Activated naive CD8-positive, alpha-beta T cell treated with anti-CD3 and anti-CD28 coated beads, Interleukin-2, amount 50 U/mL, for 24 hours (primary cell): ENCODE results near the gene C19orf67.

Experiments
- ATAC-seq: fragments of 150-1000 bp; cut with Tn5 transposase; one replicate; pipeline ENCODE4 v1.10.0; 2021
- DNase-seq: peaks from one replicate; pipeline ENCODE4 v3.0.0; 2021
- H3K27ac Mint-ChIP-seq: one replicate; pipeline ENCODE4 v1.8.0; 2021; ENCODE audit warnings: mild to moderate bottlenecking, mixed read lengths
- H3K27me3 Mint-ChIP-seq: one replicate; pipeline ENCODE4 v1.8.0; 2021; ENCODE audit warnings: mixed read lengths
- H3K36me3 Mint-ChIP-seq: one replicate; pipeline ENCODE4 v1.8.0; 2021; ENCODE audit warnings: low read depth, mixed read lengths
- H3K4me1 Mint-ChIP-seq: one replicate; pipeline ENCODE4 v1.8.0; 2021; ENCODE audit warnings: mixed read lengths
- H3K4me3 Mint-ChIP-seq: one replicate; pipeline ENCODE4 v1.8.0; 2021; ENCODE audit warnings: mild to moderate bottlenecking, moderate library complexity, mixed read lengths
- H3K9me3 Mint-ChIP-seq: one replicate; pipeline ENCODE4 v1.8.0; 2021; ENCODE audit warnings: mixed read lengths

The C19orf67 gene

DNA sequence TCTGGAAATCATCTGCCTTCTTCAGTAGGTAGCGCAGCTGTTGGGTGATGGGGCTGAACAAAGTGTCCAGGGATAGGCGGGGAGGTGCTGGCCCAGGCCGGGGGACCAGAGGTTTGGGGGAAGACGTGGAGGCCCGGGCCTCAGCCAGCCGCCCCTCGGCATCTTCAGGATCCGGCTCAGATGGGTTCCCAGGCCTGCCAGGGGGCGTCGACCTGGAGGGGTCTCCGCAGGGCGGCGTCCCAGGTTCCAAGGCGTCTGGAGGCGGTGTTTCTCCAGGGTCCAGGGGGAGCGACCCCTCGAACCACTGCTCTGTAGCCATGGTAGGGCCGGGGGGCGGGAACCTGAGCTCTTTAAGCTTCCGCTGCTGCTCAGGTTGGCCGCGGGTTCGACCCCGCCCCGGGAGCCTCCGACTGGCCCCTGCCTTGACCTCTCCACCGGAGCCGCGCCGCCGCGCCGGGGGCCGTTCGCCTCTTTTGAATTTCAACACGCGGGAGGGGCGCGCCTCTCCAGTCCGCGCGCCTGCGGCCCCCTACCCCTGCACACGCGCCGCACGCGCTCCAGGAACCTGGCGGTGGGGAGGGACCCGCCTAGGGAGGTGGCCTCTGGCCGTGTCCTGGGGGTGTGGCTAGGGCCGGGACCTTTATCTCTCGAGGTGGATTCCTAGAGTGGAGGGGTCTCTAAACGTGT lies at the start of gene C19orf67:
TSS of gene C19orf67 (minus strand) at position 475 of the 687 bp plus-strand sequence. CDS start at position 319, 156 bp downstream.
- Mint-ChIP-seq H3K27me3 (peaks cover 2% of the 10 kb centered on the region), H3K27ac (no peak within 1 kb of the TSS), H3K36me3 (peaks cover 14% of the 10 kb centered on the region), H3K9me3 (no peaks in the 10 kb centered on the region), H3K4me1 (peaks cover 24% of the 10 kb centered on the region), H3K4me3 (no peak within 1 kb of the TSS)
- no peak for ATAC-seq
- DNase-seq = no peak

DNA sequence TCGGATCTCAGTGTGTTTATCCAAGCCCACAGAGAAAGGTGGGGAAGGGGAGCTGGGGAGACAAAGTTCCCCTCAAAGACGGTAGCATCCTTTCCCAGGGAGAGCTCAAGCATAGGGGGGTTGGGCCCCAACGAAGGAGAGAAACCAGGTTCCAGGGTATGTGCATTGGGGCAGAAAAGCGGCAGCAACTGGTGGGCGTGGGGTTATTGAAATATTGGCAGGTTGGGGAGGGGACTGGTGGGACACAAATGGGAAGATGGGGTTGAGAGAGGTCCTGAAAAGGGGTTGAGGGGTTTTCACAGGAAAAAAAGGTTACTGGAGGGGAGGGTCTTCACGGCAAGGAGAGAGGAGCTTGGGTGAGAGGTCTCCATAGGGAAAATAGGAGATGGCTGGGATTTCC lies 49.8 kb upstream of the C19orf67 start:
- H3K27me3 Mint-ChIP-seq = no peaks in the 10 kb centered on the region
- DNase-seq (no peak), ATAC-seq (no peak)
- no peak overlapping the region for H3K27ac Mint-ChIP-seq
- peak overlapping the region; percentile 90 for H3K4me3 Mint-ChIP-seq
- peaks cover 21% of the 10 kb centered on the region for H3K36me3 Mint-ChIP-seq
- no peaks in the 10 kb centered on the region for H3K9me3 Mint-ChIP-seq
- H3K4me1 Mint-ChIP-seq = peaks cover 34% of the 10 kb centered on the region

GRCh38 chr19:14127929-14128509 lies 42.4 kb upstream of the C19orf67 start:
- Mint-ChIP-seq H3K4me3 (no peak overlapping the region), H3K27ac (no peak overlapping the region), H3K9me3 (no peaks in the 10 kb centered on the region), H3K4me1 (no peaks in the 10 kb centered on the region), H3K36me3 (peaks cover 35% of the 10 kb centered on the region), H3K27me3 (no peaks in the 10 kb centered on the region)
- ATAC-seq (no peak), DNase-seq (no peak)

DNA sequence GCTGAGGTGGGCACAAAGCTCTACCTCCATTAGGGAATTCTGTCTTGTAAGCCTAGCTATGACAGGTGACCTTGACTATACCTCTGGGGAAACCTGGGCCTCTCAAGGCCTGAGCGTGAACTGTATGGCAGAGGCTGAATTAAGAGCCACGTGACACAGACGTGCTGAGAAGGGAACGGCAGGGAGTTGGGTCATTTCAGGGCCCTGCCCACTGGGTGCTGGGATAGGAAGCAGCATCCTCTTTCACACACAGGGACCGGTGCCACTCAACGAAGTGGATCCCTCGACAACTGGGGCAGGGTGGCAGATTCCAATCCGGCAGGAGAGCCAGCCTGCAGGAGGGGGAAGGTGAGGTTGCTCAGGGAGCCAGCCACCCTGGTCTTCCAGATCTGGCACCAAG lies 41.6 kb upstream of the C19orf67 start:
- Mint-ChIP-seq H3K4me3 (no peak overlapping the region), H3K4me1 (no peaks in the 10 kb centered on the region), H3K36me3 (peaks cover 37% of the 10 kb centered on the region), H3K27me3 (no peaks in the 10 kb centered on the region), H3K27ac (no peak overlapping the region), H3K9me3 (no peaks in the 10 kb centered on the region)
- ATAC-seq (no peak), DNase-seq (no peak)

GRCh38 chr19:14122924-14123323 lies 37.3 kb upstream of the C19orf67 start:
- ATAC-seq (no peak), DNase-seq (no peak)
- Mint-ChIP-seq H3K27ac (no peak overlapping the region), H3K9me3 (no peaks in the 10 kb centered on the region), H3K36me3 (peaks cover 27% of the 10 kb centered on the region), H3K4me3 (no peak overlapping the region), H3K4me1 (peaks cover 10% of the 10 kb centered on the region), H3K27me3 (no peaks in the 10 kb centered on the region)

GRCh38 chr19:14120497-14120780 lies 34.9 kb upstream of the C19orf67 start:
- H3K4me3 Mint-ChIP-seq = no peak overlapping the region
- no peaks in the 10 kb centered on the region for H3K9me3 Mint-ChIP-seq
- H3K27me3 Mint-ChIP-seq = no peaks in the 10 kb centered on the region
- no peak for ATAC-seq
- H3K36me3 Mint-ChIP-seq = peaks cover 21% of the 10 kb centered on the region
- H3K27ac Mint-ChIP-seq = no peak overlapping the region
- peaks cover 24% of the 10 kb centered on the region for H3K4me1 Mint-ChIP-seq
- DNase-seq = no peak

GRCh38 chr19:14119644-14120496 lies 34.3 kb upstream of the C19orf67 start:
- no peaks in the 10 kb centered on the region for H3K9me3 Mint-ChIP-seq
- no peaks in the 10 kb centered on the region for H3K27me3 Mint-ChIP-seq
- DNase-seq = no peak
- ATAC-seq = no peak
- no peak overlapping the region for H3K4me3 Mint-ChIP-seq
- no peak overlapping the region for H3K27ac Mint-ChIP-seq
- peaks cover 28% of the 10 kb centered on the region for H3K4me1 Mint-ChIP-seq
- peaks cover 15% of the 10 kb centered on the region for H3K36me3 Mint-ChIP-seq

GRCh38 chr19:14119146-14119545 lies 33.6 kb upstream of the C19orf67 start:
- H3K36me3 Mint-ChIP-seq = peaks cover 10% of the 10 kb centered on the region
- ATAC-seq (no peak), DNase-seq (no peak)
- H3K9me3 Mint-ChIP-seq = no peaks in the 10 kb centered on the region
- peak overlapping the region; percentile 81 for H3K27ac Mint-ChIP-seq
- no peaks in the 10 kb centered on the region for H3K27me3 Mint-ChIP-seq
- peaks cover 32% of the 10 kb centered on the region for H3K4me1 Mint-ChIP-seq
- peak overlapping the region; percentile 87 for H3K4me3 Mint-ChIP-seq

DNA sequence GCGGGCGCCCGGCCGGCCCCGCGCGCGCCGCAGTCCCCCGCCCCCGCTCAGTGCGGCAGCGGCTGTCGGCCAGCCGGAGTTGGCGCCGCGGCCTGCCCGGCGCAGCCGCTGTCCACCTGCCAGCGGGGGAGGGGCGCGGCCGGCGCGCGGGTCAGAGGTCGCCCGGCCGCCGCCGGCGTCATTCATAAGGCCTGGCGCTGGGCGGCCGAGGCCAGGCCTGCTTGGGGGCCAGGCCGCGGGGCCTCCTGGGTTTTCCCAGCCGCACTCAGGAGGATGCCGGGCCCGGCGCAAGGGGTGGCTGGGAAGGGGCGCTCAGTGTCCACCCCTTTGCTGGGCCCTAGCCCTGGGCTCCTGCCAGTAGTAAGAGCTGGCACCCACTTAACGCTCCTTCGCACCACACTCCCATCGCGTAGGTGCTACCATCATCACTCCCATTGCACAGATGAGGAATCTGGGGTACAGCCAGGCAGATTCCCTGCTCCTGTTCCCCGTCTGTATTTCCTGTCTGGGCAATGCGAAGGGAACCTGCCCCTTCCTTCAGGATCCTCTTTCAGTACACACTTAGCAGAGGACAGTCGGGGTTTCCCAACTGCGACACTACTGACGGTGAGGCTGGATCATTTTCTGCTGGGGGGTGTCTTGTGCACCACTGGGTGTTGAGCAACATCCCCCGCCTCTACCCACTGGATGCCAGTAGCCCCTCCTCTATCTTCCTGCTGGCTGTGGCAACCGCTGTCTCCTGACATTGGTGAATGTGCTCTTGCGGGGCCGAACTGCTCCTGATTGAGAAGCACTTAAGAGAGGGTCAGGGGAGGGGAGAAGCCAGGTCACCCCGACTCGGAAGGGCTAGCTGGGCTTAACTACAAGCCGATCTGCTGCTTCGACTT lies 32.8 kb upstream of the C19orf67 start:
- Mint-ChIP-seq H3K4me3 (peak overlapping the region; percentile 87), H3K36me3 (peaks cover 10% of the 10 kb centered on the region), H3K9me3 (no peaks in the 10 kb centered on the region), H3K4me1 (peaks cover 37% of the 10 kb centered on the region), H3K27ac (peak overlapping the region; percentile 81), H3K27me3 (no peaks in the 10 kb centered on the region)
- peak; percentile 37 for DNase-seq
- peak; percentile 0 for ATAC-seq

- Mint-ChIP-seq H3K36me3 (peaks cover 6% of the 10 kb centered on the region), H3K4me1 (peaks cover 39% of the 10 kb centered on the region), H3K9me3 (no peaks in the 10 kb centered on the region), H3K4me3 (peak within 1 kb of the TSS; percentile 87), H3K27me3 (no peaks in the 10 kb centered on the region), H3K27ac (peak within 1 kb of the TSS; percentile 81)
- ATAC-seq (peak; percentile 95), DNase-seq (peak; percentile 97)
Observed at GRCh38 chr19:14117668-14118164, 32.1 kb upstream of the C19orf67 start, which contains the start of gene PRKACA. TSS of gene PRKACA (minus strand) at chr19:14117762. CDS start at chr19:14117547, 215 bp downstream.

DNA sequence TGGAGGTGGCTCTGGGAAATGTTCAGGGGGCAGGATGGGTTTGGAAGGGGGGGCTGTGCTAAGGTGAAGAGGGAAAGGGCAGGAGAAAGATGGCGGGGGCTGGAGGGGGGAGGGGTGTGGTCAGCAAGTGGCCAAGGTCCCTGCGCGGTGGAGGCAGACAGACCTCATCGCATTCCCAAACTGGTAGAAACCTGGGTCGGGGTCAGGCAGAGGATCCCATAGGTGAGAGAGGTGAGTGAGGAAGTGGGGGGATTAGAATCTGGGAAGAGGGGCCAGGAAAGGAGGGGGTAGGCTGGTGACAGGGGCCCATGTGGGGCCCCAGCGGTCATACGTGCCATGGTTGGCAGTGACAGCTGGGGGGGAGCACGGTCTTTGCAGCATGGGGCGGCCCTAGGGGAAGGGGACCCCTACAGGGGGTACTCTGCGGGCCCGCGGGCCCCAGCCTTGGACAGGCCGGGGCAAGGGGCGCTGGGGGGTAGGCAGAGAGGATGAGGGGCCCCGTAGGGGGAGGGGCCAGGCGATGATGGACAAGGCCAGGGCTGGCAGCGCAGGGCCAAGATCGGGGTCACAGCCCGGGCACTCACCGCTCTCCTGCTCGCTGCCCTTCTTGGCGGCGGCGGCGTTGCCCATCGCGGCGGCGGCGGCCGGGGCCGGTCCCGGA lies 31.5 kb upstream of the C19orf67 start:
- no peaks in the 10 kb centered on the region for H3K9me3 Mint-ChIP-seq
- peak overlapping the region; percentile 87 for H3K4me3 Mint-ChIP-seq
- H3K36me3 Mint-ChIP-seq = peaks cover 2% of the 10 kb centered on the region
- H3K27ac Mint-ChIP-seq = peak overlapping the region; percentile 48
- ATAC-seq = peak; percentile 2
- H3K27me3 Mint-ChIP-seq = no peaks in the 10 kb centered on the region
- peak; percentile 31 for DNase-seq
- peaks cover 44% of the 10 kb centered on the region for H3K4me1 Mint-ChIP-seq

GRCh38 chr19:14116525-14116917 lies 30.9 kb upstream of the C19orf67 start:
- DNase-seq (no peak), ATAC-seq (no peak)
- H3K36me3 Mint-ChIP-seq = peaks cover 2% of the 10 kb centered on the region
- H3K27ac Mint-ChIP-seq = peak overlapping the region; percentile 48
- H3K4me3 Mint-ChIP-seq = peak overlapping the region; percentile 87
- H3K4me1 Mint-ChIP-seq = peaks cover 48% of the 10 kb centered on the region
- H3K27me3 Mint-ChIP-seq = no peaks in the 10 kb centered on the region
- H3K9me3 Mint-ChIP-seq = no peaks in the 10 kb centered on the region

DNA sequence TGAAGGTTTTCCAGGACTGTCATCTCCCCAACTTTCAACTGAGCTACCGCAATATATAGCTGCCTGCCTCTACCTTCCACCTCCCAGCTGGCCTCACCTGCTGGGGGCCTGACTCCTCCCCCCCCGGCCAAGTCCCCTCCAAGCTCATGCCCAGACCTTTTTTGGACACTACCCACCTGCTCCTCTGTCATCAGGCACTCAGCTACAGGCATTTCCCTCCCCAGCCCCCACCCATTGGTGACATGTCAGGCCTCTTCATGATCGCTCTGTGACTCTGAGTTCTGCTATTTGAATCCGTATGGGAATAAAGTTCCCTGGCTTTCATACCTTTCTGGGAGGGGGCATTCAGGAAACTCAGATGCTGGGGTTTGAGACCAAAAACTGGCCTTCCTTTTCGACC lies 30.2 kb upstream of the C19orf67 start:
- Mint-ChIP-seq H3K4me1 (peaks cover 48% of the 10 kb centered on the region), H3K27me3 (no peaks in the 10 kb centered on the region), H3K9me3 (no peaks in the 10 kb centered on the region), H3K36me3 (peaks cover 2% of the 10 kb centered on the region), H3K27ac (no peak overlapping the region), H3K4me3 (peak overlapping the region; percentile 35)
- DNase-seq (no peak), ATAC-seq (no peak)
